Body of pancreas (tissue), 4 donors: ENCODE data around the gene TMEM134.

Source experiments
- CTCF ChIP-seq, 7 experiments: fragments of 450-650 bp in 4 of 7; fragments of 200-600 bp in 3 of 7; sonication (generic) in 3 of 7; IDR thresholded peaks; one replicate each; pipeline ENCODE4 v1.5.1; 2016 to 2019; ENCODE audit warnings: antibody characterized with exemption in 7 of 7
- POLR2A ChIP-seq, 3 donors: fragments of 450-650 bp; IDR thresholded peaks; one replicate each; pipeline ENCODE4 v1.6.1; 2016; ENCODE audit warnings: antibody characterized with exemption in 3 of 3, mild to moderate bottlenecking in 2 of 3

- TF ChIP-seq POLR2A (IDR thresholded peaks at IDR 0.05) (no peak), CTCF (IDR thresholded peaks at IDR 0.05) (no peak)
Measured at GRCh38 chr11:67434395-67434881, 34.6 kb downstream of the TMEM134 start.
